HEK293 (cell line): ENCODE results near the gene TPD52L2.

Experiments
- CTCF ChIA-PET: fragments of 350-600 bp; formaldehyde crosslinking; extraction: SDS; loops from one replicate; lab custom pipeline; 2021; ENCODE audit warnings: antibody characterized with exemption; lab: Yijun Ruan, JAX
- POLR2A ChIA-PET: fragments of 300-600 bp; formaldehyde crosslinking; extraction: SDS; loops from one replicate; lab custom pipeline; 2020; ENCODE audit warnings: antibody characterized with exemption, inconsistent platforms; lab: Yijun Ruan, JAX
- H3K27ac ChIP-seq: fragments of 200-500 bp; sonication (Bioruptor generic); 2 replicates; pipeline ENCODE4 v1.5.1; 2014; ENCODE audit warnings: low read depth, low read length, control low read depth, inconsistent platforms; ENCODE audit errors: extremely low read depth
- H3K36me3 ChIP-seq, 2 experiments: fragments of 200-500 bp in 1 of 2; sonication (Bioruptor generic) in 1 of 2; 1 replicate in 1 of 2; 2 replicates in 1 of 2; pipeline ENCODE4 v1.5.1; 2014 to 2017; ENCODE audit warnings: inconsistent platforms in 2 of 2, low read length in 2 of 2; ENCODE audit not compliant: control insufficient read depth in 2 of 2, insufficient read depth in 1 of 2
- H3K4me1 ChIP-seq: fragments of 200-500 bp; sonication (Bioruptor generic); 2 replicates; pipeline ENCODE4 v1.5.1; 2014; ENCODE audit warnings: mild to moderate bottlenecking, low read length, inconsistent platforms; ENCODE audit not compliant: control insufficient read depth, insufficient read depth
- H3K4me3 ChIP-seq: 2 replicates; pipeline ENCODE4 v1.5.1; 2011; ENCODE audit warnings: low read depth, mild to moderate bottlenecking, control low read depth, low read length, moderate library complexity
- H3K9me3 ChIP-seq: fragments of 200-500 bp; sonication (Bioruptor generic); 2 replicates; pipeline ENCODE4 v1.5.1; 2014; ENCODE audit warnings: low read depth, low read length, inconsistent platforms; ENCODE audit not compliant: control insufficient read depth, insufficient read depth
- CTCF ChIP-seq: fragments of 450-650 bp; formaldehyde crosslinking; IDR thresholded peaks from 2 replicates; pipeline ENCODE4 v1.5.1; 2016; ENCODE audit warnings: missing biosample characterization, missing genetic modification characterization
- EGR2 ChIP-seq: fragments of 450-650 bp; formaldehyde crosslinking; IDR thresholded peaks from 2 replicates; pipeline ENCODE4 v1.5.1; 2016; ENCODE audit warnings: low read depth, missing biosample characterization, missing genetic modification characterization
- HOXC10 ChIP-seq: sonication (generic); formaldehyde crosslinking; IDR thresholded peaks from 2 replicates; pipeline ENCODE4 v1.8.1; 2023; ENCODE audit warnings: mild to moderate bottlenecking, missing genetic modification reagents
- MEIS1 ChIP-seq: sonication (generic); formaldehyde crosslinking; IDR thresholded peaks from 2 replicates; pipeline ENCODE4 v1.8.1; 2022; ENCODE audit warnings: missing genetic modification reagents, mild to moderate bottlenecking, borderline replicate concordance
- TRIM28 ChIP-seq: IDR thresholded peaks from 2 replicates; pipeline ENCODE4 v1.6.1; 2011; ENCODE audit warnings: low read length, control low read depth, borderline replicate concordance
- ZFP41 ChIP-seq: fragments of 450-650 bp; formaldehyde crosslinking; IDR thresholded peaks from 2 replicates; pipeline ENCODE4 v1.5.1; 2016; ENCODE audit warnings: missing biosample characterization, missing genetic modification characterization, borderline replicate concordance
- ZNF112 ChIP-seq: fragments of 450-650 bp; formaldehyde crosslinking; IDR thresholded peaks from 2 replicates; pipeline ENCODE4 v1.5.0; 2017; ENCODE audit warnings: missing biosample characterization, missing genetic modification characterization
- ZNF16 ChIP-seq: fragments of 450-650 bp; formaldehyde crosslinking; IDR thresholded peaks from 2 replicates; pipeline ENCODE4 v1.5.1; 2016; ENCODE audit warnings: low read depth, missing biosample characterization, missing genetic modification characterization
- ZNF18 ChIP-seq: fragments of 450-650 bp; formaldehyde crosslinking; IDR thresholded peaks from 2 replicates; pipeline ENCODE4 v1.5.1; 2016; ENCODE audit warnings: missing biosample characterization, missing genetic modification characterization
- ZNF239 ChIP-seq: fragments of 450-650 bp; formaldehyde crosslinking; IDR thresholded peaks from 2 replicates; pipeline ENCODE4 v1.5.1; 2016; ENCODE audit warnings: missing biosample characterization, missing genetic modification characterization
- ZNF24 ChIP-seq: fragments of 450-650 bp; formaldehyde crosslinking; IDR thresholded peaks from 2 replicates; pipeline ENCODE4 v1.5.1; 2016; ENCODE audit warnings: missing biosample characterization, missing genetic modification characterization
- ZNF324 ChIP-seq: fragments of 450-650 bp; formaldehyde crosslinking; IDR thresholded peaks from 2 replicates; pipeline ENCODE4 v1.5.1; 2016; ENCODE audit warnings: missing biosample characterization, missing genetic modification characterization
- ZNF548 ChIP-seq: fragments of 450-650 bp; formaldehyde crosslinking; IDR thresholded peaks from 2 replicates; pipeline ENCODE4 v1.5.1; 2016; ENCODE audit warnings: missing biosample characterization, missing genetic modification characterization
- ZNF571 ChIP-seq: fragments of 450-650 bp; formaldehyde crosslinking; IDR thresholded peaks from 2 replicates; pipeline ENCODE4 v1.5.0; 2017; ENCODE audit warnings: missing biosample characterization, missing genetic modification characterization
- ZNF664 ChIP-seq: fragments of 450-650 bp; formaldehyde crosslinking; IDR thresholded peaks from 2 replicates; pipeline ENCODE4 v1.5.1; 2016; ENCODE audit warnings: missing biosample characterization, missing genetic modification characterization
- ZNF677 ChIP-seq: fragments of 450-650 bp; IDR thresholded peaks from 2 replicates; pipeline ENCODE4 v1.5.0; 2018; ENCODE audit warnings: missing biosample characterization, mild to moderate bottlenecking, missing genetic modification characterization, moderate library complexity
- ZNF768 ChIP-seq: fragments of 450-650 bp; formaldehyde crosslinking; IDR thresholded peaks from 2 replicates; pipeline ENCODE4 v1.5.1; 2018; ENCODE audit warnings: missing biosample characterization, mild to moderate bottlenecking, missing genetic modification characterization
- ZNF776 ChIP-seq: fragments of 450-650 bp; formaldehyde crosslinking; IDR thresholded peaks from 2 replicates; pipeline ENCODE4 v1.5.0; 2017; ENCODE audit warnings: missing biosample characterization, missing genetic modification characterization, borderline replicate concordance
- ZNF837 ChIP-seq: fragments of 450-650 bp; formaldehyde crosslinking; IDR thresholded peaks from 2 replicates; pipeline ENCODE4 v1.5.1; 2016; ENCODE audit warnings: missing biosample characterization, missing genetic modification characterization
- TF ChIP-seq, protein P1 (sequence below): fragments of 450-650 bp; formaldehyde crosslinking; IDR thresholded peaks from 2 replicates; pipeline ENCODE4 v1.5.1; 2017; ENCODE audit warnings: missing biosample characterization, missing genetic modification characterization
- TF ChIP-seq, protein P2 (sequence below): fragments of 450-650 bp; formaldehyde crosslinking; IDR thresholded peaks from 2 replicates; pipeline ENCODE4 v1.5.0; 2017; ENCODE audit warnings: missing biosample characterization, missing genetic modification characterization, borderline replicate concordance
- TF ChIP-seq, protein P3 (sequence below): fragments of 450-650 bp; formaldehyde crosslinking; IDR thresholded peaks from 2 replicates; pipeline ENCODE4 v1.5.1; 2016; ENCODE audit warnings: missing biosample characterization, missing genetic modification characterization
- TF ChIP-seq, protein P4 (sequence below): fragments of 450-650 bp; formaldehyde crosslinking; IDR thresholded peaks from 2 replicates; pipeline ENCODE4 v1.5.1; 2016; ENCODE audit warnings: missing biosample characterization, missing genetic modification characterization, borderline replicate concordance

TPD52L2 gene

GRCh38 chr20:63842258-63842657 is 22.8 kb upstream of the TPD52L2 start:
- Histone ChIP-seq H3K36me3 (no peaks in the 10 kb centered on the region), H3K4me1 (no peaks in the 10 kb centered on the region), H3K27ac (no peak overlapping the region), H3K9me3 (no peaks in the 10 kb centered on the region), H3K4me3 (no peak overlapping the region)
- CTCF ChIA-PET = interaction anchor here (0.7 kb wide), 1 partner anchor 241 kb away, joined by 4 read pairs; no protein-coding TSS in a partner anchor
- no peak for TF ChIP-seq ZNF24 (tag by site-specific recombination)
- TF ChIP-seq ZNF18 (tag by site-specific recombination) = no peak
- no peak for TF ChIP-seq EGR2 (tag by site-specific recombination)
- TF ChIP-seq ZNF324 (tag by site-specific recombination) = no peak
- no peak for TF ChIP-seq HOXC10 (CRISPR knock-in tag)
- no peak for TF ChIP-seq ZNF768
- TF ChIP-seq CTCF (tag by site-specific recombination) = no peak
- no peak for TF ChIP-seq ZNF548 (tag by site-specific recombination)
- TF ChIP-seq MEIS1 (CRISPR knock-in tag) = no peak
- TF ChIP-seq ZNF664 (tag by site-specific recombination) = no peak
- no peak for TF ChIP-seq ZNF677 (tag by site-specific recombination)
- TF ChIP-seq ZNF239 (tag by site-specific recombination) = no peak
- TF ChIP-seq, protein P1, sequence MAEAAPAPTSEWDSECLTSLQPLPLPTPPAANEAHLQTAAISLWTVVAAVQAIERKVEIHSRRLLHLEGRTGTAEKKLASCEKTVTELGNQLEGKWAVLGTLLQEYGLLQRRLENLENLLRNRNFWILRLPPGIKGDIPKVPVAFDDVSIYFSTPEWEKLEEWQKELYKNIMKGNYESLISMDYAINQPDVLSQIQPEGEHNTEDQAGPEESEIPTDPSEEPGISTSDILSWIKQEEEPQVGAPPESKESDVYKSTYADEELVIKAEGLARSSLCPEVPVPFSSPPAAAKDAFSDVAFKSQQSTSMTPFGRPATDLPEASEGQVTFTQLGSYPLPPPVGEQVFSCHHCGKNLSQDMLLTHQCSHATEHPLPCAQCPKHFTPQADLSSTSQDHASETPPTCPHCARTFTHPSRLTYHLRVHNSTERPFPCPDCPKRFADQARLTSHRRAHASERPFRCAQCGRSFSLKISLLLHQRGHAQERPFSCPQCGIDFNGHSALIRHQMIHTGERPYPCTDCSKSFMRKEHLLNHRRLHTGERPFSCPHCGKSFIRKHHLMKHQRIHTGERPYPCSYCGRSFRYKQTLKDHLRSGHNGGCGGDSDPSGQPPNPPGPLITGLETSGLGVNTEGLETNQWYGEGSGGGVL (tag by site-specific recombination) = no peak
- POLR2A ChIA-PET = no interaction called here

DNA sequence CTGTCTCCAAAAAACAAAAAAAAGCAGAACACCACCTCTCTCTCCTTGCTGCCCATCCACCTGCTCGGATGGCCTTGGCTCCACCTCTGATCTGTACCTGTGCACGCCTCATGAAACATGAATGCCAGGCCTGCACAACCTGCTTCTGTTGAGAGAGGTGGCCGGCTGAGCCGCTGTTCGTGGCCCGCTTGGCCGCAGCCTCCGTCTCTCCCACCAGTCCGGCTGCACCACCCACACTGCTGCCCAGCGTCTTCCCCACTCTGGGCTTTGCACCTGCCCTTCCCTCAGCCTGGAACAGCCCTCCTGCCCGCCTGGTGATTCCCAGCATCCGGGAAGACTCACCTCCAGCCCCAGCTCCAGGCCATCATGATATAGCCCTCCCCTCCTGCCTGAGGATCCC is 21.8 kb upstream of the TPD52L2 start:
- H3K36me3 ChIP-seq = no peaks in the 10 kb centered on the region
- no peak overlapping the region for H3K27ac ChIP-seq
- TF ChIP-seq ZNF776 = no peak
- TF ChIP-seq ZNF112 (tag by site-specific recombination) = no peak
- TF ChIP-seq, protein P2, sequence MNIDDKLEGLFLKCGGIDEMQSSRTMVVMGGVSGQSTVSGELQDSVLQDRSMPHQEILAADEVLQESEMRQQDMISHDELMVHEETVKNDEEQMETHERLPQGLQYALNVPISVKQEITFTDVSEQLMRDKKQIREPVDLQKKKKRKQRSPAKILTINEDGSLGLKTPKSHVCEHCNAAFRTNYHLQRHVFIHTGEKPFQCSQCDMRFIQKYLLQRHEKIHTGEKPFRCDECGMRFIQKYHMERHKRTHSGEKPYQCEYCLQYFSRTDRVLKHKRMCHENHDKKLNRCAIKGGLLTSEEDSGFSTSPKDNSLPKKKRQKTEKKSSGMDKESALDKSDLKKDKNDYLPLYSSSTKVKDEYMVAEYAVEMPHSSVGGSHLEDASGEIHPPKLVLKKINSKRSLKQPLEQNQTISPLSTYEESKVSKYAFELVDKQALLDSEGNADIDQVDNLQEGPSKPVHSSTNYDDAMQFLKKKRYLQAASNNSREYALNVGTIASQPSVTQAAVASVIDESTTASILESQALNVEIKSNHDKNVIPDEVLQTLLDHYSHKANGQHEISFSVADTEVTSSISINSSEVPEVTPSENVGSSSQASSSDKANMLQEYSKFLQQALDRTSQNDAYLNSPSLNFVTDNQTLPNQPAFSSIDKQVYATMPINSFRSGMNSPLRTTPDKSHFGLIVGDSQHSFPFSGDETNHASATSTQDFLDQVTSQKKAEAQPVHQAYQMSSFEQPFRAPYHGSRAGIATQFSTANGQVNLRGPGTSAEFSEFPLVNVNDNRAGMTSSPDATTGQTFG = no peak
- TF ChIP-seq ZNF571 (tag by site-specific recombination) = no peak
- no peak for TF ChIP-seq ZNF16 (tag by site-specific recombination)
- no peak for TF ChIP-seq ZFP41 (tag by site-specific recombination)
- no peak for TF ChIP-seq TRIM28
- TF ChIP-seq ZNF837 = no peak
- TF ChIP-seq, protein P3, sequence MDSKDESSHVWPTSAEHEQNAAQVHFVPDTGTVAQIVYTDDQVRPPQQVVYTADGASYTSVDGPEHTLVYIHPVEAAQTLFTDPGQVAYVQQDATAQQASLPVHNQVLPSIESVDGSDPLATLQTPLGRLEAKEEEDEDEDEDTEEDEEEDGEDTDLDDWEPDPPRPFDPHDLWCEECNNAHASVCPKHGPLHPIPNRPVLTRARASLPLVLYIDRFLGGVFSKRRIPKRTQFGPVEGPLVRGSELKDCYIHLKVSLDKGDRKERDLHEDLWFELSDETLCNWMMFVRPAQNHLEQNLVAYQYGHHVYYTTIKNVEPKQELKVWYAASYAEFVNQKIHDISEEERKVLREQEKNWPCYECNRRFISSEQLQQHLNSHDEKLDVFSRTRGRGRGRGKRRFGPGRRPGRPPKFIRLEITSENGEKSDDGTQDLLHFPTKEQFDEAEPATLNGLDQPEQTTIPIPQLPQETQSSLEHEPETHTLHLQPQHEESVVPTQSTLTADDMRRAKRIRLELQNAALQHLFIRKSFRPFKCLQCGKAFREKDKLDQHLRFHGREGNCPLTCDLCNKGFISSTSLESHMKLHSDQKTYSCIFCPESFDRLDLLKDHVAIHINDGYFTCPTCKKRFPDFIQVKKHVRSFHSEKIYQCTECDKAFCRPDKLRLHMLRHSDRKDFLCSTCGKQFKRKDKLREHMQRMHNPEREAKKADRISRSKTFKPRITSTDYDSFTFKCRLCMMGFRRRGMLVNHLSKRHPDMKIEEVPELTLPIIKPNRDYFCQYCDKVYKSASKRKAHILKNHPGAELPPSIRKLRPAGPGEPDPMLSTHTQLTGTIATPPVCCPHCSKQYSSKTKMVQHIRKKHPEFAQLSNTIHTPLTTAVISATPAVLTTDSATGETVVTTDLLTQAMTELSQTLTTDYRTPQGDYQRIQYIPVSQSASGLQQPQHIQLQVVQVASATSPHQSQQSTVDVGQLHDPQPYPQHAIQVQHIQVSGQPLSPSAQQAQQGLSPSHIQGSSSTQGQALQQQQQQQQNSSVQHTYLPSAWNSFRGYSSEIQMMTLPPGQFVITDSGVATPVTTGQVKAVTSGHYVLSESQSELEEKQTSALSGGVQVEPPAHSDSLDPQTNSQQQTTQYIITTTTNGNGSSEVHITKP (tag by site-specific recombination) = no peak
- TF ChIP-seq, protein P4, sequence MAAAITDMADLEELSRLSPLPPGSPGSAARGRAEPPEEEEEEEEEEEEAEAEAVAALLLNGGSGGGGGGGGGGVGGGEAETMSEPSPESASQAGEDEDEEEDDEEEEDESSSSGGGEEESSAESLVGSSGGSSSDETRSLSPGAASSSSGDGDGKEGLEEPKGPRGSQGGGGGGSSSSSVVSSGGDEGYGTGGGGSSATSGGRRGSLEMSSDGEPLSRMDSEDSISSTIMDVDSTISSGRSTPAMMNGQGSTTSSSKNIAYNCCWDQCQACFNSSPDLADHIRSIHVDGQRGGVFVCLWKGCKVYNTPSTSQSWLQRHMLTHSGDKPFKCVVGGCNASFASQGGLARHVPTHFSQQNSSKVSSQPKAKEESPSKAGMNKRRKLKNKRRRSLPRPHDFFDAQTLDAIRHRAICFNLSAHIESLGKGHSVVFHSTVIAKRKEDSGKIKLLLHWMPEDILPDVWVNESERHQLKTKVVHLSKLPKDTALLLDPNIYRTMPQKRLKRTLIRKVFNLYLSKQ (tag by site-specific recombination) = no peak
- no peaks in the 10 kb centered on the region for H3K9me3 ChIP-seq
- CTCF ChIA-PET = no interaction called here
- POLR2A ChIA-PET = no interaction called here
- H3K4me1 ChIP-seq = no peaks in the 10 kb centered on the region
- H3K4me3 ChIP-seq = no peak overlapping the region
